Activated effector memory CD4-positive, alpha-beta T cell treated with anti-CD3 and anti-CD28 coated beads, Interleukin-2, amount 50 U/mL, for 16 hours (primary cell): ENCODE data around the gene NTRK2.

Experiments used
- DNase-seq: peaks from one replicate; pipeline ENCODE4 v3.0.0-alpha.2; 2020

The NTRK2 gene

GRCh38 chr9:84785792-84786547 lies 116.4 kb downstream of the NTRK2 start:
- DNase-seq = no peak

- no peak for DNase-seq
These were observed 119.4 kb downstream of the NTRK2 start for GRCh38 chr9:84788803-84789462.

GRCh38 chr9:84789463-84789830 lies 119.9 kb downstream of the NTRK2 start:
- DNase-seq = no peak

GRCh38 chr9:84791643-84792042 lies 122.1 kb downstream of the NTRK2 start:
- no peak for DNase-seq

DNA sequence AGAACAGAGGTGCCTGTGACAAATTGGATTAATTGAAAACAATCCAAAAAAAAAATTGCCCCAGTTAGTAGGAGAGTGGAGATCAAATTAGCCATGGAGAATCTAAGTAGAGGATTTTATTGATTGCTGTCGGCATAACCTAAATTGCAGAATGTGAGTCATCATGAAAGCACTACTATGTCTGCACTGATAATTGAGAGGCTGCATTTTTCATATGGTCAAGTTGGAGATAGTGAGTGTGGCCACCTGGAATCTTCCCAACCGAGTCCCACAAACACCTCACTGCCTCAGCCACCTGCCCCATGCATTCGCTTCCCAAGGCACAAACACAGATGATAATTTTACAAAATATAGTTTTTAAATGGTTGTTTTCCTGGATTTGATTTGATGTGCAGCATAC lies 123.7 kb downstream of the NTRK2 start:
- DNase-seq = no peak

- DNase-seq = no peak
These were observed 125.6 kb downstream of the NTRK2 start for GRCh38 chr9:84794981-84795637.

GRCh38 chr9:84796404-84796803 lies 126.9 kb downstream of the NTRK2 start:
- no peak for DNase-seq

DNA sequence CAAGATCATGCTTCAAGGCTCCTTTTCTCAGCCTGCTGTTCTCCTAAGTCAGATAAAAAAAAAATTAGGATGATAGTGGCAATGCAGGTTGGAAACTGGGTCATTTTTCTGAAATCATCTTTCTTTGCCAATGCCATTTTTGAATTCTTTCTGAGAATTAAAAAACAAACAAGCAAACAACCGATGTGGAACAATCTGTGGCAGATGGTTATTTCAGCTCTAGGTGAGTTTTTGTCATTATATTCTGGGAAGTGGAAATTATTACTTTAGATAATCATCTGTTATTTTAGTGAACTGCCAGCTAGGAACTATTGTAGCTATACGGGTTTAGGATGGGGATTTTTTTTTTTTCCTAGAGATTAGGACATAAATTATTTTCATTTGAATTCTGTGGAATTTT lies 129.7 kb downstream of the NTRK2 start:
- DNase-seq = no peak

GRCh38 chr9:84804951-84805694 lies 135.6 kb downstream of the NTRK2 start:
- DNase-seq = no peak

DNA sequence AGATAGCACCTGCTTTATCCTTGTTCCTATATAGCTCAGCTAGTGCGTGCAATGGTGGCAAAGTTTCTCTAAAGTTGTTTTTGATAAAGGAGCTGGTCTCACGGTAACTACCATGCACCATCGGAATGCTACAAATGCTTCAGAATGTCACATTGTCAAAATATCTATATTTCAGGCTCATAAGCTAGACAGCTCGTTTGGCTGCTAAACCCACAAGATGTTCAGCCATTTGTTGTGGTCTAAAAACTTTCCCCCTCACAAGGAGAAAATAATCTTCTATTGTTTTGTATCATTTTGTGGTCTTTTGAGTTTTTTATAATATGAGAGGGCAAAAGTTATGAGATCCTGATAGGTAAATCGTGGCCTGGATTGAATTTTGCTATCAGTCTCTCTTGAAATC lies 137.9 kb downstream of the NTRK2 start:
- no peak for DNase-seq

GRCh38 chr9:84807870-84808390 lies 138.4 kb downstream of the NTRK2 start:
- no peak for DNase-seq

GRCh38 chr9:84808416-84808815 lies 138.9 kb downstream of the NTRK2 start:
- no peak for DNase-seq

- no peak for DNase-seq
These were observed 141.7 kb downstream of the NTRK2 start for GRCh38 chr9:84811072-84811750.

DNA sequence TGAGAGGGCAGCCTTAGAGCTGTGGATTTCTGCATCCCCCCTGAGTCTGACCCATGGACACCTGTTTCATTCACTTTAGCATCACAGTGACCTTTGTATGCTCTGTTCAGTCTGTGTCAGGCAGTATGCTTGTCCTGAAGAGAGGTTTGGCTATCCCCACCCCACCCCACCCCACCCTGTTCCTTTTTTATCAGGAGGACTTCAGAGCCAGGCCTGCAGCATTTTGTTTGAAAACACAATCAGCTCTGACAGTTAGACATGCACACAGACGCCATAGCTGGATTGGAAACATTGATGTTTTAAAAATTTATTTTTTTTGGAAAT lies 142.2 kb downstream of the NTRK2 start:
- no peak for DNase-seq

GRCh38 chr9:84812355-84812754 lies 142.8 kb downstream of the NTRK2 start:
- DNase-seq = no peak

DNA sequence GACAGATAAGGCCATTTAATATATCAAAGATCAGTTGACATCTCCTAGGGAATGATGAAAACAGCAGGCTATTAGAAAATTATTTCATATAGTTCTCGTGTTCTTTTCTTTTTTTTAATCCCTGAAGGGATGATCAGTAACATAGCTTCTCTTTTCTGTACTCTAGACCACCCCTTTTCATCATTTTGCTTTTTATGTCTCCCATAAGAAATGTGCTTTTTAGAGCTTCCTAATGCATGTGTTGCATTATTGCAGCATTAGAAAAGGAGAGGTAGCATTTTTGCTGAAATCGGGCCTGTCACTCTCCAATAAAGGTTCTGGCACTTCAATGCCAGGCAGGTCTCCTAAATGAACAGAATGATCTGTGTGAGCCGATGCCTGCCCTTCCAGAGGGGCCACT lies 143.3 kb downstream of the NTRK2 start:
- DNase-seq = no peak

GRCh38 chr9:84815554-84815953 lies 146.0 kb downstream of the NTRK2 start:
- DNase-seq = no peak

DNA sequence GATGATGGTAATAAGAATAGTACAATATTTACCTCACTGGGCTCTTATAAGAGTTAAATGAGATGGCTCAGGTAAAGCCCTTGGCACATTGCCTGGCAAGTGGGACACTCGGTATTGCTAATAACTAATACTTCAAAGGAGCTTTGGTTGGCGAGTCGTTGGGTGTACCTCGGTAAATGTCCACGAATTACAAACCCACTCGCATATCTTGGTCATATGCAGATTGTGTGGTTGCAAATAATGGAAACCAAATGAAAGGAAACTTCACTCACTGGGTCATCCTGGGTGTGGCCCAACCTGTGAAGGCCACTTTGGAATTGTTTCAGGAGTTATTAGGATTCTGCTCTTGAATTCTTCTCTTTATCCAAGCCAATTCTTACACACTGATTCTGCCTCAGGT lies 147.5 kb downstream of the NTRK2 start:
- no peak for DNase-seq

GRCh38 chr9:84818791-84819190 lies 149.3 kb downstream of the NTRK2 start:
- DNase-seq = no peak

DNA sequence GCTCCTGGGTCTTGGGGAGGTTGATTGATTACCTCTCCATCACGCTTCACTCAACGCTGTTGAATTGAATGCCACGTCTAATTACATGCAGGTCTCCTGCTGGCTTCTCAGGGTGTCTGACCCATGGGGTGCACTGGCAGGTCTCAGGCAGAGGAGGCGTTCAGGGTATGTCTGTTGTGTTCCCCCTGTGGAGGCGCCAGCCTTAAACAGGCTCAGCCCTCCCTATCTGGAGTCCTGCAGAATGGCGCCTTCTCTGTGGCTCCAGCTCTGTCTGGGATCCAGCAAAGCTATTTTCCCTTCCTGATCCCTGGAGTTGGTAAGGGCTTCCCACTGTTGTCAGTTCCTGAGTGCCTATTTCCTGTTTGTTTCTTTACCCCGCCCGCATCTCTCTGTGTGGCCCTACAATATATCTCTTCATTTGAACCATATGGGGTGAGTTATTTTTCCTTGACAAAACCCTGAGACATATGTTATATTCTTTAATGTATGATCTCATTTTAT lies 150.0 kb downstream of the NTRK2 start:
- DNase-seq = no peak

DNA sequence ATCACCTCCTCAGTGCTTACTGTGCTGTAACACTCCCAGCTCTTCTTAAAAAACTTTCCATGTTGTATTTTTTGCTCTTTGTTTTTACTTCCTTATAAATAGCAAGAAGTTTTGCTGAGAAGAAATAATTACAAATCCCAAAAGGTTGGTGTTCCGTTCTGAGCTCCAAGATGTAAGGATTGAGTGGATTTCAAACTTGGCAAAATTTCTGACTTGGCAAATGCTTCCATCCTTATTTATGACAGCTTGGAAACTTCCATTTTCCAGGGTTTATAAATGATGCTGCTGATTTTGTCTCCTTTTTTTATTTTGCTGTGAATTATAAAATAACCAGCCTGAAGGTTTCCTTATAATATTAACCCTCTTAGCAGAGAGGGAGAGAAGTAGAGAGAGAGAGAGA lies 151.9 kb downstream of the NTRK2 start:
- DNase-seq = no peak

DNA sequence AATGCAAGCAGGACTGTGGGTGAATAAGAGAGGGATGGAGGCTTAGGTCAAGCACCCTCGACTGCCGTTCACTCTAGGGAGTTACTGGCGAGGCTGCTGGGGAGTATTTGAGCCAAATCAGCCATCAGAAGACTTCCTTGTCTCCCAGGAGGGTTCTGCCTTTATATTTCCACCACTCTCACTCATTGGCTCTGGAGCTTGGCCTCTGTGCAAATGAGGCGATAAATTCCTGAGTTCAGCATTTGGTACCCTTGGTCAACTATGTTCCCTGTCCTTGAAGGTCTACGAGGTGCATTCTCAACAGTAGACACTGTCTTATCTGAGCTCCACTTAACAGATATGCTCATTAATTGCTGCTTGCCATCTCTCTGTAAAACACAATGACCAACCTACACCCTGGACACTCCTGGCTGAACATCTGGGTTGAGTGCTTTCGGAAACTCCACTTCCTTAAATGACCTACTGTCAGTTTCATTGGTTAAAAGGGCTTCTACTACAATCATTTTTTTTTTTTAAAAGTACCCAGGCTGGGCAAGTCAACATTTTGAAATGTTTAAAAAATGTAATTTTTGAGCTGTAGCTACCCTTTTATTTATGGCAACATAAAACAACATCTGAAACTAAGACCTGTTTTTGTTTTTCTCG lies 153.2 kb downstream of the NTRK2 start:
- DNase-seq = no peak
